ENCODE data around the gene PAX5. TPM values are rescaled to one million over a fixed set of nuclear protein-coding genes. Genes with fewer than 3 reads are reported as not detected.

The PAX5 gene
- total RNA-seq, 1 experiment from 2014 or later, result 0.39 TPM

DNA sequence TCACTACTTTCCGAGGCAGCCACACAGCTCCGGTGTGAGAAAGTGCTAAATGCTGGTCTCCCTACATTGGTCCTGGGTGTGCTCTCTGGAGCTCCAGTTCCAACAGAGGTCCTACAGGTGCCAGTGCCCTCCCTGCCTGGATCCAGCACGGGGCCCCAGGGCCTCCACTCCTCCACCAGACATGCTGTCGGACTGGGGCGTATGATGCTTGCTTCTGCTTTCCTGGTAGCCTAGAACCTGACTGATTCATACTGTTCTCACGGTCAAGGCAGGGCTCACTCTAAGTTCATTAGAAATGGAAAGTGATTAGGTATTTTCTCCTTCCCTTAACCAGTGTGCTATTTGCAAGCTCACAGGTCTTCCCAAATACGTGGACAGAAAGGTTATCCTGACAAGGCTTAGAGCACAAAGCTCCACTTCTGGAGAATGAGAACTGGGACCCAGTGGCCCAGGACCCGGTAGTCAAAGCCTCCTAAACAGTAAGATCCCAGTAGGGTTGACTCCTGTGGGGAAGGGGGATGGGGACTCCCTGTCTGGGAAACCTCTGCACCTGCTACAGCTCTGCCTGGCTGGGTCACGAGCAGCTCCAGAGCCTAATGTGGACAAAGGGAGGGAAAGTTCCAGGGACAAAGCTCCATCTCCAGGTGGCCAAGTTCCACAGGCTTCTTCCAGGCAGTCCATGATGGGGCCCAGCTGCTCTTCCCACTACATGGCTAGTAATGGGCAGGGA, 98.1 kb downstream of the PAX5 start:
- H3K4ac ChIP-seq (ENCODE audit: low read depth, low read length), result no peak overlapping the region
- no peaks in the 10 kb centered on the region for H4K20me1 ChIP-seq (ENCODE audit: control insufficient read depth, insufficient read depth, insufficient read length)
- H3K4me2 ChIP-seq (ENCODE audit: insufficient read depth, insufficient read length, low read length), result no peak overlapping the region
- no peak overlapping the region for H3K27ac Mint-ChIP-seq
- H3K4me3 Mint-ChIP-seq, result no peak overlapping the region
- H3K79me2 ChIP-seq (ENCODE audit: insufficient read depth, low read length), result no peaks in the 10 kb centered on the region
- H2BK15ac ChIP-seq (ENCODE audit: low read depth, low read length), result no peak overlapping the region
- H3K23ac ChIP-seq (ENCODE audit: insufficient read length, low read depth, low read length), result no peak overlapping the region
- peaks cover 9% of the 10 kb centered on the region for H3K27me3 Mint-ChIP-seq (ENCODE audit: low read depth)
- no peak overlapping the region for H3K9ac ChIP-seq (ENCODE audit: extremely low read depth, insufficient read length, low read length)
- peaks cover 20 to 34% of the 10 kb centered on the region in 2 experiments for H3K4me1 Mint-ChIP-seq
- no peak overlapping the region for H2AFZ ChIP-seq (ENCODE audit: low read length)
- no peak overlapping the region for H4K8ac ChIP-seq (replicated peaks; ENCODE audit: insufficient read length, low read depth, low read length)
- no peak overlapping the region for H2BK12ac ChIP-seq (ENCODE audit: insufficient read length, low read depth, low read length)
- no peak for DNase-seq
- no peak overlapping the region; the same call in 1 of the 2 replicates for H3K14ac ChIP-seq (ENCODE audit: insufficient read depth, low read length)
- TF ChIP-seq, protein P1, sequence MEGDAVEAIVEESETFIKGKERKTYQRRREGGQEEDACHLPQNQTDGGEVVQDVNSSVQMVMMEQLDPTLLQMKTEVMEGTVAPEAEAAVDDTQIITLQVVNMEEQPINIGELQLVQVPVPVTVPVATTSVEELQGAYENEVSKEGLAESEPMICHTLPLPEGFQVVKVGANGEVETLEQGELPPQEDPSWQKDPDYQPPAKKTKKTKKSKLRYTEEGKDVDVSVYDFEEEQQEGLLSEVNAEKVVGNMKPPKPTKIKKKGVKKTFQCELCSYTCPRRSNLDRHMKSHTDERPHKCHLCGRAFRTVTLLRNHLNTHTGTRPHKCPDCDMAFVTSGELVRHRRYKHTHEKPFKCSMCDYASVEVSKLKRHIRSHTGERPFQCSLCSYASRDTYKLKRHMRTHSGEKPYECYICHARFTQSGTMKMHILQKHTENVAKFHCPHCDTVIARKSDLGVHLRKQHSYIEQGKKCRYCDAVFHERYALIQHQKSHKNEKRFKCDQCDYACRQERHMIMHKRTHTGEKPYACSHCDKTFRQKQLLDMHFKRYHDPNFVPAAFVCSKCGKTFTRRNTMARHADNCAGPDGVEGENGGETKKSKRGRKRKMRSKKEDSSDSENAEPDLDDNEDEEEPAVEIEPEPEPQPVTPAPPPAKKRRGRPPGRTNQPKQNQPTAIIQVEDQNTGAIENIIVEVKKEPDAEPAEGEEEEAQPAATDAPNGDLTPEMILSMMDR (conservative IDR thresholded peaks at IDR 0.05), result no peak
- H2AK5ac ChIP-seq (ENCODE audit: insufficient read length, low read length), result no peak overlapping the region
- H3K56ac ChIP-seq (ENCODE audit: insufficient read length, low read depth, low read length), result no peak overlapping the region
- no peak overlapping the region for H4K5ac ChIP-seq (ENCODE audit: insufficient read length, low read depth, low read length)
- H3K9me3 Mint-ChIP-seq, result peaks cover 3 to 8% of the 10 kb centered on the region in 2 experiments; a peak in 2 of 5 replicates
- peaks cover 3% of the 10 kb centered on the region; the same call in 1 of the 2 replicates for H3K4me1 ChIP-seq (ENCODE audit: insufficient read depth, low read length)
- no peaks in the 10 kb centered on the region for H3K27me3 ChIP-seq (ENCODE audit: insufficient read depth, low read length)
- H3K27ac ChIP-seq (ENCODE audit: insufficient read length, low read depth, low read length), result no peak overlapping the region
- H2BK120ac ChIP-seq (ENCODE audit: low read depth, low read length, poor library complexity, severe bottlenecking), result no peak overlapping the region
- WGBS (ENCODE audit: extremely low coverage, insufficient read length, low lambda C conversion rate), result no CpG with 5 or more reads among the region's 9 CpGs
- peaks cover 0 to 3% (median 0%) of the 10 kb centered on the region in 3 experiments; a peak in 1 of 7 replicates for H3K36me3 Mint-ChIP-seq (ENCODE audit: insufficient read depth in 1 of 3, low read depth in 3 of 3)
- no peak overlapping the region for H4K91ac ChIP-seq (ENCODE audit: insufficient read length, low read depth, low read length)
- H3K18ac ChIP-seq (ENCODE audit: insufficient read length, low read depth, low read length), result no peak overlapping the region
- H3K9me3 ChIP-seq (ENCODE audit: control insufficient read depth, low read depth, low read length), result no peaks in the 10 kb centered on the region
- no peak overlapping the region for H3T11ph ChIP-seq (ENCODE audit: low read length)
- H3K23me2 ChIP-seq (ENCODE audit: insufficient read length, low read depth, low read length, poor library complexity, severe bottlenecking), result no peaks in the 10 kb centered on the region
- H3K79me1 ChIP-seq (ENCODE audit: insufficient read depth, low read depth, low read length, poor library complexity, severe bottlenecking), result no peaks in the 10 kb centered on the region
- no peak overlapping the region for H2BK20ac ChIP-seq (ENCODE audit: low read depth, low read length, poor library complexity, severe bottlenecking)
- H2BK5ac ChIP-seq (ENCODE audit: insufficient read length, low read length), result no peak overlapping the region
